ENCODE results near the gene PAX3. TPM values are rescaled to one million over a fixed set of nuclear protein-coding genes. Genes with fewer than 3 reads are reported as not detected.

Gene PAX3
- total and polyA plus RNA-seq, 4 donors = not detected

- Histone ChIP-seq H3K9ac (ENCODE audit: low read depth in 1 of 2, low read length in 2 of 2) (no peak overlapping the region), H3K27ac (ENCODE audit: low read depth in 1 of 2, low read length in 2 of 2) (no peak overlapping the region)
Measured at GRCh38 chr2:222213049-222213448, 85.7 kb downstream of the PAX3 start.

GRCh38 chr2:222212571-222212970 is 86.2 kb downstream of the PAX3 start:
- H3K4me3 ChIP-seq (ENCODE audit: low read depth in 1 of 3, low read length in 3 of 3) = no peak overlapping the region
- H3K9ac ChIP-seq (ENCODE audit: low read depth in 1 of 2, low read length in 2 of 2) = no peak overlapping the region
- no peaks in the 10 kb centered on the region for H3K36me3 ChIP-seq (ENCODE audit: control insufficient read depth in 4 of 4, insufficient read depth in 3 of 4, low read depth in 1 of 4, low read length in 3 of 4)
- 65% methylated on average over 4 of the region's 4 CpGs for WGBS
- no peak for DNase-seq (ENCODE audit: low spot score)
- H3K27ac ChIP-seq (ENCODE audit: low read depth in 1 of 2, low read length in 2 of 2) = no peak overlapping the region
- no peaks in the 10 kb centered on the region for H3K4me1 ChIP-seq (ENCODE audit: control insufficient read depth in 4 of 4, insufficient read depth in 4 of 4, low read length in 3 of 4)
- H3K9me3 ChIP-seq (ENCODE audit: control insufficient read depth in 4 of 4, low read length in 3 of 4) = no peaks in the 10 kb centered on the region
- no peaks in the 10 kb centered on the region for H3K27me3 ChIP-seq (ENCODE audit: control insufficient read depth in 4 of 4, insufficient read depth in 4 of 4, low read length in 3 of 4)
- no peak for TF ChIP-seq FOXA2 (IDR thresholded peaks at IDR 0.05)
- TF ChIP-seq GABPA (IDR thresholded peaks at IDR 0.05 in 1 of 2, conservative IDR thresholded peaks at IDR 0.05 in 1 of 2) = no peak
- TF ChIP-seq, protein P1, sequence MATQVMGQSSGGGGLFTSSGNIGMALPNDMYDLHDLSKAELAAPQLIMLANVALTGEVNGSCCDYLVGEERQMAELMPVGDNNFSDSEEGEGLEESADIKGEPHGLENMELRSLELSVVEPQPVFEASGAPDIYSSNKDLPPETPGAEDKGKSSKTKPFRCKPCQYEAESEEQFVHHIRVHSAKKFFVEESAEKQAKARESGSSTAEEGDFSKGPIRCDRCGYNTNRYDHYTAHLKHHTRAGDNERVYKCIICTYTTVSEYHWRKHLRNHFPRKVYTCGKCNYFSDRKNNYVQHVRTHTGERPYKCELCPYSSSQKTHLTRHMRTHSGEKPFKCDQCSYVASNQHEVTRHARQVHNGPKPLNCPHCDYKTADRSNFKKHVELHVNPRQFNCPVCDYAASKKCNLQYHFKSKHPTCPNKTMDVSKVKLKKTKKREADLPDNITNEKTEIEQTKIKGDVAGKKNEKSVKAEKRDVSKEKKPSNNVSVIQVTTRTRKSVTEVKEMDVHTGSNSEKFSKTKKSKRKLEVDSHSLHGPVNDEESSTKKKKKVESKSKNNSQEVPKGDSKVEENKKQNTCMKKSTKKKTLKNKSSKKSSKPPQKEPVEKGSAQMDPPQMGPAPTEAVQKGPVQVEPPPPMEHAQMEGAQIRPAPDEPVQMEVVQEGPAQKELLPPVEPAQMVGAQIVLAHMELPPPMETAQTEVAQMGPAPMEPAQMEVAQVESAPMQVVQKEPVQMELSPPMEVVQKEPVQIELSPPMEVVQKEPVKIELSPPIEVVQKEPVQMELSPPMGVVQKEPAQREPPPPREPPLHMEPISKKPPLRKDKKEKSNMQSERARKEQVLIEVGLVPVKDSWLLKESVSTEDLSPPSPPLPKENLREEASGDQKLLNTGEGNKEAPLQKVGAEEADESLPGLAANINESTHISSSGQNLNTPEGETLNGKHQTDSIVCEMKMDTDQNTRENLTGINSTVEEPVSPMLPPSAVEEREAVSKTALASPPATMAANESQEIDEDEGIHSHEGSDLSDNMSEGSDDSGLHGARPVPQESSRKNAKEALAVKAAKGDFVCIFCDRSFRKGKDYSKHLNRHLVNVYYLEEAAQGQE (IDR thresholded peaks at IDR 0.05) = no peak
- TF ChIP-seq NR2F2 (IDR thresholded peaks at IDR 0.05) = no peak
- no peak for TF ChIP-seq HNF4A (conservative IDR thresholded peaks at IDR 0.05)
- TF ChIP-seq RXRA (IDR thresholded peaks at IDR 0.05) = no peak

More at GRCh38 chr2:222213049-222213448, 85.7 kb downstream of the PAX3 start:
- Histone ChIP-seq H3K36me3 (ENCODE audit: control insufficient read depth in 4 of 4, insufficient read depth in 3 of 4, low read depth in 1 of 4, low read length in 3 of 4) (no peaks in the 10 kb centered on the region), H3K4me1 (ENCODE audit: control insufficient read depth in 4 of 4, insufficient read depth in 4 of 4, low read length in 3 of 4) (no peaks in the 10 kb centered on the region), H3K4me3 (ENCODE audit: low read depth in 1 of 3, low read length in 3 of 3) (no peak overlapping the region), H3K27me3 (ENCODE audit: control insufficient read depth in 4 of 4, insufficient read depth in 4 of 4, low read length in 3 of 4) (no peaks in the 10 kb centered on the region), H3K9me3 (ENCODE audit: control insufficient read depth in 4 of 4, low read length in 3 of 4) (no peaks in the 10 kb centered on the region)
- TF ChIP-seq, protein P1 (IDR thresholded peaks at IDR 0.05) = no peak
- TF ChIP-seq MAX (IDR thresholded peaks at IDR 0.05) (no peak), NR2F2 (IDR thresholded peaks at IDR 0.05) (no peak), RXRA (IDR thresholded peaks at IDR 0.05) (no peak), GABPA (IDR thresholded peaks at IDR 0.05 in 1 of 2, conservative IDR thresholded peaks at IDR 0.05 in 1 of 2) (no peak)
- 64% methylated on average over 5 of the region's 5 CpGs for WGBS
- DNase-seq (ENCODE audit: low spot score) = no peak

DNA sequence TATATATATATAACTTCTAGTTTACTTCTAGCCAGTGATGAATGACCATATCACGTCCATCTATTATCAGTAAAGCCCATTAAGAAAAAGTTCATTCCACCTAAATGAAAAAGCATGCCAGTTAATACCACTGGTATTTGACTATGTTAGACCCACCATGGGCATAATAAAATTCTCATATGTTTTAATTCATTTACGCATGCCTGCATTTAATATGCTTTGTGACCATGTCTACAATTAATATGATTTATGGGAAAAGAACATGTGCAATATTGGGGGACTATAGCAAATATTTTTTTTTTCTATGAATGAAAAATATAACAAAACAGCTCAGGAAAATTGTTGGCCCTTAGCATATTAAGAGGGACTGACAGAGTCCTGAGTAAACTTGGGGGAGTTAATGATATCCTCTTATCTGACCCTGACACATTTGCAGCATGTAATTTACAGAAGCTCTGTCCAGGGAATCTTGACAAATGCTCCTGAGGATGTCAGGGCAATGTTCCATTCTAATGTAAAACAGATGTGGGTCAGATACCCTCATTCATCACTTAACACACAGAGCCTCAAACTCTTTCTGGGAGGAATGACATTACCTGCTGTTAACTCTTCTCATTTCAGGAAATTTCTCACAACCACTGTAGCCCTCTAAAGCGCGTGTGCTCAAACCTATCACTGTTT is 90.6 kb downstream of the PAX3 start:
- Histone ChIP-seq H3K9me3 (ENCODE audit: control insufficient read depth in 4 of 4, low read length in 3 of 4) (no peaks in the 10 kb centered on the region), H3K27me3 (ENCODE audit: control insufficient read depth in 4 of 4, insufficient read depth in 4 of 4, low read length in 3 of 4) (no peaks in the 10 kb centered on the region), H3K36me3 (ENCODE audit: control insufficient read depth in 4 of 4, insufficient read depth in 3 of 4, low read depth in 1 of 4, low read length in 3 of 4) (no peaks in the 10 kb centered on the region), H3K27ac (ENCODE audit: low read depth in 1 of 2, low read length in 2 of 2) (no peak overlapping the region), H3K9ac (ENCODE audit: low read depth in 1 of 2, low read length in 2 of 2) (no peak overlapping the region), H3K4me1 (ENCODE audit: control insufficient read depth in 4 of 4, insufficient read depth in 4 of 4, low read length in 3 of 4) (no peaks in the 10 kb centered on the region), H3K4me3 (ENCODE audit: low read depth in 1 of 3, low read length in 3 of 3) (no peak overlapping the region)
- WGBS = 72% methylated on average over 4 of the region's 4 CpGs
- TF ChIP-seq EGR1 (IDR thresholded peaks at IDR 0.05; ENCODE audit: low read depth in 2 of 2) (no peak), RXRA (IDR thresholded peaks at IDR 0.05) (no peak), FOXA1 (IDR thresholded peaks at IDR 0.05) (no peak)
- no peak for DNase-seq (ENCODE audit: low spot score)
